ENCODE data around the gene SWT1.

The SWT1 gene

DNA sequence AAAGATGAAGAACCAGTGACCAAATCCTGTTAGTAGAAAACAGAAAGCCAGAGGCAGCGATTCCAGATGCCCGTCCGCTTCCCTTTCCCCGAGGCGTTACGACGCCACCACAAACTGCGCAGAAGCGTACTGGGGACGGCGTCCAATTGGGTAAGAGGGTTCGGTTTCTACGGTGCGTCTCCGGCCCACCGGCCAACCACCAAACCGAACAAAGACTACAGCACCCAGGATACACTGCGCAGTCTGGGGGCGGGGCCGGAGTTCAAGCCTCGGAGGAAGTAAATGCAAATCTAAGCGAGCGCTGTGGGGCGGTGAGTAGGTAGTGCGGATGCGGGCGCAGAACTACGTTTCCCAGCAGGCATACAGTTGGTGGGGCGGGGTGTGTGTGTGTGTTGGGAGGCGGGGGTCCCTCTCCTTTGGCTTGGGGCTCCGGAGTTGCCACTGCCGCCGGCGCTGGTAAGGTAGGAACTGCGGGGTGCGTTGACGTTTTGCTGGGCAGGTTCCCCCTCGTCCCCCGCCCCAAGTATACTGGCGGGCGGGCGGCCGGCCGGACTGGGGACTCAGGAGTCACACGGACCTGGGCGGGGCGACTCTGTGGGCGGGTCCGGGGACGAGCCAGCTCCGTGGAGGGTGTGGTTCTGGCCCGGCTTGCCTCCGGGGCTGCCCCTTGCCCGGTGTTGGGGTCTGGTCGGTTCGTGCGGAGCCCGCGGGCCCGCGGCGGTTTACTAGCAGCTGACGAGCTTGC is at the start of gene SWT1, which contains the start of gene TRMT1L:
SWT1 (plus strand) TSS at position 314 of the 745 bp plus-strand sequence. CDS start 3,675 bp downstream, outside the sequence.
TRMT1L (minus strand) TSS at position 100 of the 745 bp plus-strand sequence. CDS start 241 bp downstream, outside the sequence.
- peak; percentile 98 for DNase-seq

DNA sequence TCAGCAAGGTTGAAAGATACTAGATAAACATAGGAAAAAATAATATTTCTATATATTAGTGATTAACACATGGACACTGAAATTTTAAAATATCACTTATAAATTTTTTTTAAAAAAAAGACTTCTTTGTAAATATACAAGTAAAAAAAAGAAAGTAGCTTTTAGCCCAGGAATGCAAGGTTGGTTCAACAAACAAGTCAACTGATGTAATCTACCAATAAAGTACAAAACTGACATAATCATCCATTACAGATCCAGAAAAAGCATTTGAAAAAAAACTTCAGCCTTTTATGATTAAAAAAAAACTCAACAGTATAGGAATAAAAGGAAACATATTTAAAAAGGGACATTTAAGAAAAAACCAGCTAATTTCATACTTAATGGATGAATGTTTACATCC is 48.6 kb upstream of the SWT1 start:
- DNase-seq: no peak

DNA sequence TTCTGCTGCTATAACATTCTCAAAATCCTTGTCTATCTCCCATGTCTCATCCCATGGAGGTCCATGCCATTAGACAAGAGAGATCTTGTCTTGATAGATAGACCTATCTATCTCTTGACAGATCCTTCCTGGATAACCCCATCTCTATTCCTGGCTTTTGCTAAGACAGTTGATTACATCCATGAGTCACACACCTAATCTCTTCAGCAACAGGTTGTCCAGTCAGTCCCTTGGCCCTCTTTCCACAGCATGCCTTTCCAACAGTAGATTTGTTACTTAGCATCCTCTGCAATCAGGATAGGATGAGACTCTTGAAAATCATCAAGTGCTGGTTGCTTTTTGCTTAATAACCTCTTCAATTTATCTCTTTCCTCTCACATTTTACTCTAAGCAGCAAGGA is 46.8 kb upstream of the SWT1 start:
- no peak for DNase-seq

DNA sequence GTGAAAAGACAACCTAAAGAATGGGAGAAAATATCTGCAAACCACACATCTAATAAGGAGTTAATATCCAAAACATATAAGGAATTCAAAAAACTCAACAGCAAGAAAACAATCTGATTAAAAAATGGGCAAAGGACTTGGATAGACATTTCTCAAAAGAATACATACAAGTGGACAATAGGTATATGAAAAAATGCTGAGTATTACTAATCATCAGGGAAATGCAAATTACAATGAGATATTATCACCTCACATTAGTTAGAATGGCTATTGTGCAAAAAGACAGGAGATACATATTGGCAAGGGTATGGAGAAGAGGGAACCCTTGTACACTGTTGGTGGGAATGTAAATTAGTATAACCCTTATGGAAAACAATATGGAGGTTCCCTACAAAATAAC is 45.1 kb upstream of the SWT1 start:
- DNase-seq: no peak

- DNase-seq: no peak
These were observed 44.6 kb upstream of the SWT1 start for GRCh38 chr1:185112356-185112755.

- DNase-seq: no peak
These were observed 27.3 kb upstream of the SWT1 start for GRCh38 chr1:185129708-185130107.

DNA sequence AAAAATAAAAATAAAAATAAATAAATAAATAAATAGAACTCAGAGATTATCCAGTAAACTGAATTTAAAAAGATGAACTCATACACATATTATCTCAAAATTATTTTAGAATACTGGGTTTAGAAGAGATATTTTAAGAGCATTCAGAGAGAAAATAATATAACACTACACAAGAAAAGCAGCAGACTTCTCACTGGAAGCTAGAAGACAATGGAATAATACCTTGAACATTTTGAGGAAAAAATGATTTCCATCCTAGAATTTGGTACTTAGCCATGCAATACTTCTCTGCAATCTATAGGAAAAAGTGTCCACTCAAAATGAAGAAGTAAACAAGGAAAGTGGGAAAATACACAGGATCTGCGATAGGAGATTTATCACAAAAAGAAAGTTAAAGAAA is 24.4 kb upstream of the SWT1 start:
- DNase-seq: no peak

DNA sequence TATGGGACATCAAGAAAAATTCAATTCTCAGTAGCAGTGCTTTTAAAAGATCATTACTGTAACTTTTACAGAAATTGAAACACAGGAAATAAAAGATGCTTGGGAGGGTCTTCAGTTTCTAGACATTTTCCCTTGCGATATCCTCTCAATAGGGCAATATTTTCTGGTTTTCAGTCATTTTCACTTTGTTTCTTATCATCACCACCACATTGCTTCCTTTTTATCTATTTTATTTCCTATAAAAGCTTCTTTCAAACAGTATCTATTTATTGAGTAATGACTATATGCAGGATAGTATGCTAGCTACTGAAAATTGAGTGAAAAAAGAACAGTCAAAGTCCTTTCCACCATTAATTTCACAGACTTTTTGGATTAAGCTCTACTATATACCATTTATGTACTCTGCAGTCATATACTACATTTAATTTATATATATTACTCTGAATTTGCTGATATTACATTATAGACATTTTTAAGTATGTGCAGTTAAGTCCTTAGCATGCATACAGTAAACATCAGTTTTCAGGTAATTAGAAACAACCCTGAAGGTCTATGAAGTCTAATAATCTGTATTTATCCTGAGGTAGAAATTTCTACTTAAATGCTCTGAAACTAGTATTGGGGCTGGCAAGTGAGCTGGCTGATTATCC is 18.9 kb upstream of the SWT1 start:
- no peak for DNase-seq

GRCh38 chr1:185139246-185139645 is 17.7 kb upstream of the SWT1 start:
- no peak for DNase-seq

GRCh38 chr1:185144233-185144632 is 12.7 kb upstream of the SWT1 start:
- no peak for DNase-seq

GRCh38 chr1:185151215-185151614 is 5.8 kb upstream of the SWT1 start:
- DNase-seq: no peak

GRCh38 chr1:185152187-185152767 is 4.7 kb upstream of the SWT1 start:
- DNase-seq: peak in 1 of 2 experiments; percentile 2

DNA sequence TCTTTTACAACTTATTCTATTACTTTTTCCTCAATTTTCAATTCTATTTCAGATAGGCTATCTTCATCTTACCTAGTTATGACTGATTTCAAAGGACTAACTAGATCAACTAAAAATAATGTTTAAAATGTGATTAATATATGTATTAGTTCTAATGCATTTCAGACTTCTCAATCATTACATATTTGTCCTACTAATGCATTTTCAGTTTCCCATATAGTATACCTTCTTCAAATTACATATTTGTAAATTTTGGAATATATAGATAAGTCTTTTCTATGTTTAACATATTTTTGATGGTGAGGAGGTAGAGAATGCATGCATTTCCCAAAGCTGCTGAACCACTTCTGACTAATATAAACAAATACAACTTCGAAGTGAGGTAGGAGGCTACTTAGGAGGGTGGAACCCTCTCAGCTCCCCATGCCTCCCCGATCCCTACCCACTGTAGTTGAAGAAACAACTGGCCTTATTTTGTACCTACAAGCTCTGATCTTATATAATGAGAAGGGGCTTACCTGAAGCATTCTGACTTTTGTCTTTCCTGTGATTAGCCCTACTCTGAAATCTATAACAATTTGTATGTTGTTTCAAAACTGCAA is 2.0 kb upstream of the SWT1 start:
- DNase-seq: no peak

GRCh38 chr1:185155600-185156287 is 1.2 kb upstream of the SWT1 start:
- peak; percentile 33 to 45 for DNase-seq

GRCh38 chr1:185156288-185156853 is 596 bp upstream of the SWT1 start:
- DNase-seq: peak in 1 of 2 experiments; percentile 45

DNA sequence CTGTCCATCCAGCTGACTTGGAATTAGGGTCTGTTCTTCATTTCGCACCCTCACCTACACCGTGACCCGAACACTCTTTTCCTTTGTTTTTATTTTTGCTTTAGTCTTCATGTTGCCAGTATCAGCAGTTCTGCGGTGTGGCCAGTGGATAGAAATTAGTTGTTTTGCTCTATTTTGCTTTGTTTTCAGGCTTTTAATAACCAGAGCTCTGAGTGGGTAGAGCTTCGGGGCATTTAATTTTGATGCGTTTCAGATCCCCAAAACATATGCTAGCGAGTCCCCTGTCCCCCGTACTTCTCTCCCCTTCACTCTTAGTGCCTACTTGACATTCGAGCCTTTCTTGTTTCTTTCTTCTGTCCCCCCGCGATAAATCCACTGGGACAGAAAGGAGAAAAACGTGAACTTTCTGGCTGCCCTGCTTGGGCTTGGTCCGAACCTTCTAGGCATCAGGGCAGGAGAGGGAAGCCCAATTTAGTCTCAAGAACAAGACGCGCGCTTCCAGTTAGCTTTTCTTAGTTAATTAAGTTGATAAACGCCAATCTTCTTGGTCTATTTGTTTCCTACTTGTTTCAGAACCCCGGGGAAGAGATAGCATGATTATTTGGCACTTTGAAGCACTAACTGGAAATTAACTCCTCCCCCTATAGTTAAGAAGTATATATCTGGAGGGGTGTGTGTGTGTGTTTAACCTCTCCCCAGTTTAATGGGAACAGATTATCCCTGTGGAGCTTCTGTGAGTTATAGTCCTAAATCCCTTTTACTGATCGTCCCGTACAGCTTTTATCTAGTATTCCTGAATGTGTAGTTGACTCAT is 839 bp downstream of the SWT1 start:
- DNase-seq: peak; percentile 15 to 32

DNA sequence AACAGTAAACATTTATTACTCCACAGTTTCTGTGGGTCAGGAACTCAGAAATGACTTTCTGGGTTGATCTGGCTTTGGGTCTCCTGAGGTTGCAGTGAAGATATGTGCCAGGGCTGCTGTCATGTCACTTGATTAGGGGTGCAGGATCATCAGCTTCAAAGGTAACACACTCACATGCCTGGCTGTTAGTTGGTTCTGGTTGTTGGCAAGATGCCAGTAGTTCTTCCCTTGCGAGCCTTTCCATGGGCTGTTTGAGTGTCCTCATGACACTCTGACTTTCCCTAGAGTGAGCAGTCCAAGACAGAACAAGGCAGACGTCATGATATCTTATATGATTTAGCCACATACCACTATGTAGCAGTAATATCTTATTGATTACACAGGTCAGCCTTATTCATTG is 1.8 kb downstream of the SWT1 start:
- DNase-seq: no peak

GRCh38 chr1:185159966-185160365 is 3.0 kb downstream of the SWT1 start:
- no peak for DNase-seq

GRCh38 chr1:185162491-185162890 is 5.5 kb downstream of the SWT1 start:
- no peak for DNase-seq

- DNase-seq: no peak
These were observed 9.1 kb downstream of the SWT1 start for GRCh38 chr1:185166106-185166505.

DNA sequence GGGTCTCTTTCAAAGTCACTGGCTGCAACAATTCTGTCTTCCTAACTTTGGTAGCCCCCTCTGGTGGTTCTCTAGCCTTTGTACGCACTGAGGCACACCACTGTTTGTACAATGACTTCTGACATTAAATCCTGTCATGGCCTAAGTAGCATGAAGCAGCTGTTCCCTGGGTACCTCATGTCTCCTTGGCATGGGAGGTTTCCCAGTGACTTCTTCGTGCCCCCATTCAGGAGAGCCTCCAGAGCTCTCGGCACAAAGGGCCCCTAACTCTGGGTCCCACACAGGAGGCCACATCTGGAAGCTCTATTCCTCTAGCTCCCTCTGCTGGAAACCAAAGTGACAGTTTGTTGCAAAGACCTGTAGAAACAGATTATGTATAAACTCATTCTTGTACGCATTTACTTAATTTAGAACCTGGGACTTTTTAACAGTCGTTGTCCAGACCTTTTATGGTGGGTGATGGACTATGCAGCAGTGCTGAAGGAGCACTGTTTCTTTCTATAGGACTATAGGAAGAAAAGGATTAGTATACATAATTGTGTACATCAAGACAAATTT is 13.4 kb downstream of the SWT1 start:
- DNase-seq: peak; percentile 60 to 71
